Muscle of back (tissue), 11 donors: ENCODE measurements around the gene EID2B. TPM values are rescaled to one million over a fixed set of nuclear protein-coding genes. Genes with fewer than 3 reads are reported as not detected.

Source experiments
- DNase-seq, 3 donors: peaks; one replicate each; pipeline versions ENCODE4 v3.0.0 to v3.0.0-alpha.2; 2013
- polyA plus RNA-seq, 10 donors: library from polyadenylated mRNA; unstranded; fragments of 120-200 nt; gene quantifications; one replicate each; pipeline ENCODE4 v1.2.1, GENCODE V29; 2013; ENCODE audit not compliant: insufficient read length in 10 of 10

Gene EID2B
- polyA plus RNA-seq, 10 donors: 2.0 to 3.0 (median 2.4) TPM

DNA sequence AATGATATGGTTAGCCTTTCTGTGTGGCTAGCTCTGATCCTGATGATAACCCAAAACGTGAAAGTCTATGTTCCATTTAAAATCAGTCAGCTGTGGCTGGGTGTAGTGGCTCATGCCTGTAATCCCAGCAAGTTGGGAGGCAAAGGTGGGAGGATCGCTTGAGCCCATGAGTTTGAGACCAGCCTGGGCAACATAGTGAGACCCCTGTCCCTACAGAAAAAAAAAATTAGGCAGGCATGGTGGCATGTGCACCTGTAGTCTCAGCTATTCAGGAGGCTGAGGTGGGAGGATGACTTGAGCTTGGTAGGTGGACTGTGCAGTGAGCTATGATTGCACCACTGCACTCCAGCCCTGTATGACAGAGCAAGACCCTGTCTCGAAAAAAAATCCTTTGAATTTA is 1.1 kb upstream of the EID2B start:
- no peak for DNase-seq

DNA sequence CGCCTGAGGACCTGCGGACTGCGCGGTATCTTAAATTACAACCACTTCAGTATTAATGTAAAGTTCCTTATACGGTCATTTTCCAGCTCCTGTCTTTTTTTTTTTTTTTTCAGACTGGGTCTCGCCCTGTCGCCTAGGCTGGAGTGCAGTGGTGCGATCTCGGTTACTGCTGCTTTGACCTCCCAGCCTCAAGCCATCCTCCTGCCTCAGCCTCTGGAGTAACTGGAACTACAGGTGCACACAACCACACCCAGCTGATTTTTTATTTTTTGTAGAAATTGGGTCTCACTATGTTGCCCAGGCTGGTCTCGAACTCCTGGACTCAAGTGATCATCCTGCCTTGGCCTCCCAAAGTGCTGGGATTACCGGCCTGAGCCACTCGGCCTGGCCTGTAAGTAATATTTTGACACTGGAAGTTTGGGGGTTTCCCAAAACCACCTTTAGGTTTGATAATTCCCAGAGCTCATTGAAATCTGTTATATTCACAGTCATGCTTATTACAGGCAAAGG is 406 bp upstream of the EID2B start:
- DNase-seq: no peak

DNA sequence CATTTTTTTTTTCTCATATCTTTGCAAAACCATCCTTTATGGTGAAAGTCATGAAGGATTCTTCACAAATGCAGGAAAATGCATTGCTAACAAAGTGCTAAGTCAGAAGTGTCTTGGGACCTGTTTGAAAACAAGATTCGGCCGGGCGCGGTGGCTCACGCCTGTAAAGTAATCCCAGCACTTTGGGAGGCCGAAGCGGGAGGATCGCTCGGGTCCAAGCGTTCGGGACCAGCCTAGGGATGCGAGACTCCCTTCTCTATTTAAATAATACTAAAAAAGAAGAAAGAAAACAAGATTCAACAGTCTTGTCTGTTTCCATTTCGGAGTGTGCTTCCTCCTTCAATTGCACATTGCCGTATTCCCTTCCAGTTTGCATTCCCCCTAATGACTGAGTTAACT is 819 bp downstream of the EID2B start:
- DNase-seq: no peak

GRCh38 chr19:39525205-39525604 is 7.4 kb downstream of the EID2B start:
- no peak for DNase-seq

DNA sequence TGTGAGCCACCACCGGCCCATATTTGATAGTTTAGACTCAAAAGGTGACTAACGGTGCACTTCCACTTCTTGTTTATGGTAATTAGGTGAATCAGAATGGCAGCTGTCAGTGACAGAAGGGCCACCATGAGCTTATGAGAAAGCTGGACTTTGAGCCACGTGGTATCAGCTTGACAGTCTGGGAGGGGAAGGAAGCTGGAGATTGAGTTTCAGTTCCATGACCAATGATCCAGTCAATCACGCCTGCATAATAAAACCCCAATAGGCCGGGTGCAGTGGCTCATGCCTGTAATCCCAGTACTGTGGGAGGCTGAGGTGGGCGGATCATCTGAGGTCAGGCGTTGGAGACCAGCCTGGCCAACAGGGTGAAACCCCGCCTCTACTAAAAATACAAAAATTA is 8.2 kb downstream of the EID2B start:
- DNase-seq: no peak

- no peak for DNase-seq
These were observed 11.8 kb downstream of the EID2B start for GRCh38 chr19:39520541-39521484.

DNA sequence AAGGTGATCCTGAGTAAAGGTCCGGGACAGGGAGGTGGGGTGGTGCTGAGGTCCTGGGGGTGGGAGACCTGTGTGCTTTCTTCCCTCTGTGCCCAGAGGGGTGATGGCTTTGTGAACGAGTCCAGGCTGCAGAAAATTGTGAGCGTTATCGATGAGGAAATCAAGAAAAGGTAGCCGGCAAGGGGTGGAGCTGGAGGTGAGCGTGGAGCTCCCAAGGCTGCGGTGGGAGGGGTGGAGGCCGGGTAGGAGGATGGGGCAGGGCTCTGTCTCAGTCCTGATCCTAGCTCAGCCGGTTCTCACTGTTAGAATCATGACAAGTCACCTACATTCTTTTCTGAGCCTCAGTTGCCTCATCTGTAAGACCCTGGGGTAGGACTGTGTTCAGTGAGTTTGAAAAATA is 13.7 kb downstream of the EID2B start:
- no peak for DNase-seq

- DNase-seq: no peak
These were observed 14.2 kb downstream of the EID2B start for GRCh38 chr19:39518458-39518857.

- no peak for DNase-seq
These were observed 15.2 kb downstream of the EID2B start for GRCh38 chr19:39517432-39517831.

GRCh38 chr19:39516270-39516669 is 16.4 kb downstream of the EID2B start:
- no peak for DNase-seq

DNA sequence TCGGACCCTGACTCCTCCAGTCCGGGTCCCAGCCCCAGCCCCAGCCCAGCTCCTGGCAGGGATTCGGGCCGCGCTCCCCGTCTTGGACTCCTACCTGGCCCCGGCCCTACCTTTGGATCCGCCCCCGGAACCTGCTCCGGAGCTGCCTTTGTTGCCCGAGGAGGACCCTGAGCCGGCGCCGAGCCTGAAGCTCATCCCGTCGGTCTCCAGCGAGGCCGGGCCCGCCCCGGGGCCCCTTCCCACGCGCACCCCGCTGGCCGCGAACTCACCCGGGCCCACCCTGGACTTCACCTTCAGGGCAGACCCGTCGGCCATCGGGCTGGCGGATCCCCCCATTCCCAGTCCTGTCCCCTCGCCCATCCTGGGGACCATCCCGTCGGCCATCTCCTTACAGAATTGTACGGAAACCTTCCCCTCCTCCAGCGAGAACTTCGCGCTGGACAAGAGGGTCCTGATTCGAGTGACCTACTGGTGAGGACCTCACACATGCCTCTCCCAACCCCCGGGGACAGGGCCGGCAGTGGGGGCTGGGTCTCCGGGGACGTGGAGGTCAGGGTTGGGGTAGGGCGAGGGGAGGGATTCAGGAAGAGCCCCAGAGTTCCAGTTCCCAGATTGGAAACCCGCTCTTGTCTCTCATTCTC is 17.0 kb downstream of the EID2B start:
- DNase-seq: peak in 1 of 3 donors; percentile 21

GRCh38 chr19:39514840-39515550 is 17.7 kb downstream of the EID2B start, which contains the start of gene SELENOV:
Gene SELENOV, plus strand, starts transcription at chr19:39515139. Its CDS starts 74 bp downstream, at chr19:39515213.
- DNase-seq: peak in 1 of 3 donors; percentile 57

- no peak for DNase-seq
These were observed 19.7 kb downstream of the EID2B start for GRCh38 chr19:39512988-39513387.

- no peak for DNase-seq
These were observed 23.4 kb downstream of the EID2B start for GRCh38 chr19:39509233-39509632.

- DNase-seq: no peak
These were observed 24.0 kb downstream of the EID2B start for GRCh38 chr19:39508629-39509028.

GRCh38 chr19:39507715-39508364 is 24.8 kb downstream of the EID2B start:
- DNase-seq: no peak

DNA sequence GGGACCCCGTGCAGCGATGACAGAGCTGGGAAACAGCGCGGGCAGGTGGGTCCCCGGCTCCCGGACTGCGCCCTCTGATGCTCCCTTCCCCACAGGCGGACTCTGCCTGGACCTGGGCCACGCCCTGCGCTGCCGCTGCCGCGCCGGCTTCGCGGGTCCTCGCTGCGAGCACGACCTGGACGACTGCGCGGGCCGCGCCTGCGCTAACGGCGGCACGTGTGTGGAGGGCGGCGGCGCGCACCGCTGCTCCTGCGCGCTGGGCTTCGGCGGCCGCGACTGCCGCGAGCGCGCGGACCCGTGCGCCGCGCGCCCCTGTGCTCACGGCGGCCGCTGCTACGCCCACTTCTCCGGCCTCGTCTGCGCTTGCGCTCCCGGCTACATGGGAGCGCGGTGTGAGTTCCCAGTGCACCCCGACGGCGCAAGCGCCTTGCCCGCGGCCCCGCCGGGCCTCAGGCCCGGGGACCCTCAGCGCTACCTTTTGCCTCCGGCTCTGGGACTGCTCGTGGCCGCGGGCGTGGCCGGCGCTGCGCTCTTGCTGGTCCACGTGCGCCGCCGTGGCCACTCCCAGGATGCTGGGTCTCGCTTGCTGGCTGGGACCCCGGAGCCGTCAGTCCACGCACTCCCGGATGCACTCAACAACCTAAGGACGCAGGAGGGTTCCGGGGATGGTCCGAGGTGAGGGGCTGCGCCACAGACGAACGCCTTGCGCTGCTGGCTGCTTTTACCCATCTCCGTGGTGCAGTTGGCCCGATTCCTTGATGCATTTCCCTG is 25.5 kb downstream of the EID2B start:
- DNase-seq: peak; percentile 53 to 82 (median 70)

GRCh38 chr19:39506598-39506943 is 26.1 kb downstream of the EID2B start:
- DNase-seq: no peak

- peak; percentile 48 to 86 (median 79) for DNase-seq
These were observed 29.8 kb downstream of the EID2B start for GRCh38 chr19:39502640-39503417.

- no peak for DNase-seq
These were observed 31.3 kb downstream of the EID2B start for GRCh38 chr19:39501340-39501739.
